Neural cell (in vitro differentiated cells): ENCODE data around the gene SH2D3A.

ENCODE experiments used
- CTCF ChIP-seq: fragments of 450-650 bp; IDR thresholded peaks from 2 replicates; pipeline ENCODE4 v1.5.1; 2014; ENCODE audit warnings: antibody characterized with exemption, mild to moderate bottlenecking, moderate library complexity; ENCODE audit not compliant: poor library complexity, severe bottlenecking
- EP300 ChIP-seq: fragments of 450-650 bp; conservative IDR thresholded peaks from 2 replicates; pipeline ENCODE4 v1.6.1; 2014; ENCODE audit warnings: antibody characterized with exemption, mild to moderate bottlenecking, moderate library complexity; ENCODE audit not compliant: poor library complexity, severe bottlenecking
- EZH2 ChIP-seq: fragments of 200-600, 300-800 bp; shearing (Covaris generic), sonication (generic); IDR thresholded peaks from 2 replicates; pipeline ENCODE4 v1.6.1; 2014; ENCODE audit warnings: antibody characterized with exemption, low read length, borderline replicate concordance, mild to moderate bottlenecking; ENCODE audit not compliant: insufficient read depth, poor library complexity, severe bottlenecking
- MXI1 ChIP-seq: fragments of 450-650 bp; conservative IDR thresholded peaks from 2 replicates; pipeline ENCODE4 v1.6.1; 2014; ENCODE audit warnings: antibody characterized with exemption, mild to moderate bottlenecking; ENCODE audit not compliant: poor library complexity, severe bottlenecking
- POLR2AphosphoS5 ChIP-seq: IDR thresholded peaks from 2 replicates; pipeline ENCODE4 v1.6.1; 2012
- RAD21 ChIP-seq: fragments of 450-650 bp; conservative IDR thresholded peaks from 2 replicates; pipeline ENCODE4 v1.6.1; 2014; ENCODE audit warnings: antibody characterized with exemption, mild to moderate bottlenecking, moderate library complexity
- SMC3 ChIP-seq: fragments of 450-650 bp; conservative IDR thresholded peaks from 2 replicates; pipeline ENCODE4 v1.6.1; 2014; ENCODE audit warnings: antibody characterized with exemption, mild to moderate bottlenecking, moderate library complexity; ENCODE audit not compliant: poor library complexity
- TAF1 ChIP-seq: IDR thresholded peaks from 2 replicates; pipeline ENCODE4 v1.6.1; 2012; ENCODE audit warnings: low read depth
- TF ChIP-seq, protein P1 (sequence below): IDR thresholded peaks from 2 replicates; pipeline ENCODE4 v1.6.1; 2012; ENCODE audit warnings: borderline replicate concordance

DNA sequence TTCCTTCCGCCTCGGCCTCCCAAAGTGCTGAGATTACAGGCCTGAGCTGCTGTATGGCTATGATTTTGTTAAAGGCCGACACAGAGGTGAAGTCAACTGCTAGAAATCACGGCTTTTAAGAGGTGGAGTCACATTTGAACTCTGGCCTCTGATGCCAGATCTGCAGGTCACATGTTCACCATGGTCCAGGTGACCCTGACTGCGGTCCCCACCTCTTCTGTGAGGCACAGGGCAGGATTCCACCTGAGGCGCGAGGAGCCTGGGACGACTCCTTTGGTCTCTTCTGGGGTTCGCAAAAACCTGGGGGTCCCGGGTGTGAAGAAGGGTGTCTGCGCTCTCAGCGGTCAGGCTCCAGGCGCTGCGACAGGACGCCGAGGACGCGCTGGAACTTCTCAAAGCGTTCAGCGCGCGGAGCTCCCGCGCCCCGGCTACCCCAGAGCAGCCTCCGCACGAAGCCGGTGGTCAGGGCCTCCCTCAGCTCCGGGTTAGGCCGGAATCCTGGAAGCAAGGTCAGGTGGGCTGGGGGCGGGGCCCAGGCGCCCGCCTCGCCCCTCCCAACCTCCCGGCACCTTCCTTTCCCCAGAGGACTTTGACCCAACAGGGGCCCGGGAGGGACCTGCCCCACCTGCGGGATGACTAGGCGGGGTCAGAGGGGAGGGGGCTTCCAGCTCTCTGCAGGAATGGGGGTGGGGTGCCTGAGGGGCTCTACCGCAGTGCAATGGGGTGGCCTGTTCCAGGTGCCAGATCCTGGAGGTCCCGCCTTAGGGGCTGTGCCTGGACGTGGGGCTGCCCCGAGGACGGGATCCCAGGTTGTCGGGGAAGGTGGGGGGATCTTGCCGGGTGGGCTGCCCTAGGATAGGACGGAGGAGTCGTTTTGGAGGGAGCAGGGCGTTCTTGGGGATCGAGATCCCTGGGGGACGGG is 14.7 kb downstream of the SH2D3A start:
- TF ChIP-seq CTCF (no peak), MXI1 (no peak), EP300 (no peak), TAF1 (no peak), POLR2AphosphoS5 (no peak), EZH2 (no peak), RAD21 (no peak), SMC3 (no peak)
- TF ChIP-seq, protein P1, sequence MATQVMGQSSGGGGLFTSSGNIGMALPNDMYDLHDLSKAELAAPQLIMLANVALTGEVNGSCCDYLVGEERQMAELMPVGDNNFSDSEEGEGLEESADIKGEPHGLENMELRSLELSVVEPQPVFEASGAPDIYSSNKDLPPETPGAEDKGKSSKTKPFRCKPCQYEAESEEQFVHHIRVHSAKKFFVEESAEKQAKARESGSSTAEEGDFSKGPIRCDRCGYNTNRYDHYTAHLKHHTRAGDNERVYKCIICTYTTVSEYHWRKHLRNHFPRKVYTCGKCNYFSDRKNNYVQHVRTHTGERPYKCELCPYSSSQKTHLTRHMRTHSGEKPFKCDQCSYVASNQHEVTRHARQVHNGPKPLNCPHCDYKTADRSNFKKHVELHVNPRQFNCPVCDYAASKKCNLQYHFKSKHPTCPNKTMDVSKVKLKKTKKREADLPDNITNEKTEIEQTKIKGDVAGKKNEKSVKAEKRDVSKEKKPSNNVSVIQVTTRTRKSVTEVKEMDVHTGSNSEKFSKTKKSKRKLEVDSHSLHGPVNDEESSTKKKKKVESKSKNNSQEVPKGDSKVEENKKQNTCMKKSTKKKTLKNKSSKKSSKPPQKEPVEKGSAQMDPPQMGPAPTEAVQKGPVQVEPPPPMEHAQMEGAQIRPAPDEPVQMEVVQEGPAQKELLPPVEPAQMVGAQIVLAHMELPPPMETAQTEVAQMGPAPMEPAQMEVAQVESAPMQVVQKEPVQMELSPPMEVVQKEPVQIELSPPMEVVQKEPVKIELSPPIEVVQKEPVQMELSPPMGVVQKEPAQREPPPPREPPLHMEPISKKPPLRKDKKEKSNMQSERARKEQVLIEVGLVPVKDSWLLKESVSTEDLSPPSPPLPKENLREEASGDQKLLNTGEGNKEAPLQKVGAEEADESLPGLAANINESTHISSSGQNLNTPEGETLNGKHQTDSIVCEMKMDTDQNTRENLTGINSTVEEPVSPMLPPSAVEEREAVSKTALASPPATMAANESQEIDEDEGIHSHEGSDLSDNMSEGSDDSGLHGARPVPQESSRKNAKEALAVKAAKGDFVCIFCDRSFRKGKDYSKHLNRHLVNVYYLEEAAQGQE, result no peak
